Measurements from ENCODE around the gene CTRL. TPM values are rescaled to one million over a fixed set of nuclear protein-coding genes. Genes with fewer than 3 reads are reported as not detected.

Gene CTRL
- total RNA-seq, 1 donor from 2014 or later: 0.96 TPM

GRCh38 chr16:67957622-67958021, 26.0 kb upstream of the CTRL start:
- intact Hi-C loops (cut with DNase I): no loop called here
- Histone ChIP-seq H3K36me3 (peaks cover 95% of the 10 kb centered on the region), H3K27ac (no peak overlapping the region), H3K4me1 (peaks cover 39% of the 10 kb centered on the region), H3K27me3 (no peaks in the 10 kb centered on the region), H3K4me3 (no peak overlapping the region), H3K9me3 (no peaks in the 10 kb centered on the region)
- ATAC-seq (no peak), DNase-seq (no peak)
- no peak for TF ChIP-seq CTCF (IDR thresholded peaks at IDR 0.05)

DNA sequence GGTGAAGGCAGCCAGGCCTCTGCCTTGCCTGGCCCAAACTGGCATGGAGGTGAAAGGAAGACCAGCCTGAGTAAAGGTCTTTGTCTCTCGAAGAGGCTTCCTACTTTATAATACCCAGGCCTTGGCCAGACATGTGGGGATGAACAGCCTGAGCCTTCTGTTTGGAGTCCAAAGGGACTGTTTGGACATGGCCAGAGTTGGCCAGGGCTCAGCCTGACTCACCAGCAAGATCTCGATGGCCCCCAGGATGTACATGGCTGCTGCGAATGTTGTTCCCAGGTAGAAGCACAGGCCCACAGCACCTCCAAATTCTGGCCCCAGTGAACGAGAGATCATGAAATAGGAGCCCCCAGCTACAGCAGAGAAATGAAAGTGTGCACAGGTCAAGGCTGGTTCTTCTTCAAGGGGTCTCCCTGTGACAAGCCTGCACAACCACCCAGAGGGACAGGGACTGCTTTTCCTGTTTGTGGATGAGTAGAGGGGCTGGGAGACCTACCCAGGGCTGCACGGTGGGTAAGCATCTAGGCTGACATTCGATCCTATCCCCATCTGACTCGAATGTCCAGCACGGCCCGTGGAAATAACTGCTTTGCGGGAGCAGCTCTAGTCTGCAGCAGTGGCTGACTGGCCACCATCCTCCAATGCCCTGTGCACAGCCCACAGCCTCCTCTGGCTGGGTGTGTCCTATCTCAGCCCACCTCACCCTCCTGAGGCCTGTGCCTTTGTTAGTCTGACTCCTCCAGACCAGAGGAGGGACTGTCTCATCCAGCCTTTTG, 22.9 kb upstream of the CTRL start:
- Histone ChIP-seq H3K9me3 (no peaks in the 10 kb centered on the region), H3K36me3 (peaks cover 96% of the 10 kb centered on the region), H3K27me3 (no peaks in the 10 kb centered on the region), H3K27ac (no peak overlapping the region), H3K4me3 (no peak overlapping the region), H3K4me1 (peaks cover 15% of the 10 kb centered on the region)
- DNase-seq (no peak), ATAC-seq (no peak)
- TF ChIP-seq CTCF (IDR thresholded peaks at IDR 0.05): no peak
- intact Hi-C loops (cut with DNase I): no loop called here

GRCh38 chr16:67953641-67954375, 22.1 kb upstream of the CTRL start:
- H3K36me3 ChIP-seq: peaks cover 98% of the 10 kb centered on the region
- no peak for ATAC-seq
- no peak overlapping the region for H3K27ac ChIP-seq

GRCh38 chr16:67951485-67951884, 19.8 kb upstream of the CTRL start:
- Histone ChIP-seq H3K4me3 (no peak overlapping the region), H3K27me3 (no peaks in the 10 kb centered on the region), H3K36me3 (peaks cover 100% of the 10 kb centered on the region), H3K9me3 (no peaks in the 10 kb centered on the region), H3K4me1 (peaks cover 6% of the 10 kb centered on the region), H3K27ac (peak overlapping the region; percentile 17)
- ATAC-seq (peak; percentile 2), DNase-seq (no peak)
- intact Hi-C loops (cut with DNase I): no loop called here
- TF ChIP-seq CTCF (IDR thresholded peaks at IDR 0.05): no peak

More at GRCh38 chr16:67953641-67954375, 22.1 kb upstream of the CTRL start:
- DNase-seq: no peak
- H3K27me3 ChIP-seq: no peaks in the 10 kb centered on the region
- no peak for TF ChIP-seq CTCF (IDR thresholded peaks at IDR 0.05)
- intact Hi-C loops (cut with DNase I): no loop called here
- H3K4me3 ChIP-seq: no peak overlapping the region
- H3K4me1 ChIP-seq: peaks cover 7% of the 10 kb centered on the region
- H3K9me3 ChIP-seq: no peaks in the 10 kb centered on the region

- H3K9me3 ChIP-seq: no peaks in the 10 kb centered on the region
- H3K36me3 ChIP-seq: peaks cover 100% of the 10 kb centered on the region
- intact Hi-C loops (cut with DNase I): no loop called here
- H3K4me1 ChIP-seq: peaks cover 6% of the 10 kb centered on the region
- no peaks in the 10 kb centered on the region for H3K27me3 ChIP-seq
- TF ChIP-seq CTCF (IDR thresholded peaks at IDR 0.05): no peak
- DNase-seq: no peak
- no peak overlapping the region for H3K4me3 ChIP-seq
- ATAC-seq: no peak
- no peak overlapping the region for H3K27ac ChIP-seq
These were observed 18.7 kb upstream of the CTRL start for GRCh38 chr16:67950335-67950843.
